Measurements from ENCODE around the gene SRPX. TPM values are rescaled to one million over a fixed set of nuclear protein-coding genes. Genes with fewer than 3 reads are reported as not detected.

Gene SRPX
- total RNA-seq, 1 experiment from 2014 or later = 2.2 TPM

- Mint-ChIP-seq H3K27me3 (ENCODE audit: insufficient read depth, unreplicated experiment) (peaks cover 3% of the 10 kb centered on the region), H3K9me3 (ENCODE audit: unreplicated experiment) (no peaks in the 10 kb centered on the region), H3K27ac (ENCODE audit: unreplicated experiment) (no peak overlapping the region), H3K4me1 (ENCODE audit: low read depth, unreplicated experiment) (no peaks in the 10 kb centered on the region), H3K36me3 (ENCODE audit: insufficient read depth, unreplicated experiment) (no peaks in the 10 kb centered on the region), H3K4me3 (ENCODE audit: unreplicated experiment) (no peak overlapping the region)
- Histone ChIP-seq H3K9me3 (no peaks in the 10 kb centered on the region), H3K36me3 (ENCODE audit: control insufficient read depth, insufficient read depth, low read length) (no peaks in the 10 kb centered on the region), H3K4me1 (no peaks in the 10 kb centered on the region), H3K4me3 (ENCODE audit: low read depth, low read length) (no peak overlapping the region), H3K27me3 (replicated peaks; ENCODE audit: control insufficient read depth, insufficient read depth, low read length) (no peaks in the 10 kb centered on the region)
- no peak for TF ChIP-seq CTCF (IDR thresholded peaks at IDR 0.05; ENCODE audit: insufficient read depth in 1 of 2, low read depth in 1 of 2, low read length in 1 of 2, severe bottlenecking in 1 of 2, unreplicated experiment in 1 of 2)
- no peak for DNase-seq
- ChIA-PET POLR2A (no interaction called here), CTCF (no interaction called here)
- BruUV-seq (replicated peaks) = no TSS peak
- intact Hi-C loops (cut with micrococcal nuclease; ENCODE audit: unreplicated experiment) = no loop called here
These were observed 6.6 kb downstream of the SRPX start for GRCh38 chrX:38214044-38214443.

DNA sequence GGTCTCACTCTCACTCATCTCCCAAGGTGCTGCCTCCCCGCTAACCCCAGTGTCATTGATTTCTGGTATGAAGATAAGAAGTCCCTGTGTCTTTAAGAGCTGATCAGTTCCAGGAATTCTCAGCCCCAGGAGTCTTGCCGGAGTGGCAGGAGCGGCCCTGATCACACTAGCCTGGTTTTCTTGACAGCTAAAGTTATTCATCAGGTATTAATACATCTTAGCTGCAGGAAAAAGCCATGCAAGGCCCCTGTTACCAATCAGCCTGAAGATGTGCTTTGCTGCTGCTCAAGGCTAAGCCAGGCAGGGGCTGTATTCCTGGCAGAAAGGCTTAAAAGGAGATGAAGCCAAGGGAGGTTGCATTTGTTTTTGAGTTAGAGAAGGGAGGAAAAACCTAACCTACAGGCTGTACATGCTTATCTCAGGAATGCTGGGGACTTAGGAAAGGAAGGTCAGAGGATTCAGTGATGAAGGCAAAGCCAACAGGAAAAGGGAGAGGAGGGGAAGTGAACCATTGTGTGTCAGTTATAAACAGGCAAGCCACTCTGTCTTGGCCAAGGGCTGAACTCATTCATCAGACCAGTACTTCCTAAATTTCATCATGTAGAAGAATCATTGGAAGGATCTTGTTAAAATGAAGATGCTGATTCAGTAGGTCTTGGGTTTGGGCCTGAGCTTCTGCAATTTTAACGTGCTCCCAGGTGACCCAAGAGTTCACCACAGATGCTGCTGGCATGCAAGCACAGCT is 8.6 kb downstream of the SRPX start:
- H3K4me3 Mint-ChIP-seq (ENCODE audit: unreplicated experiment) = no peak overlapping the region
- Histone ChIP-seq H3K4me3 (ENCODE audit: low read depth, low read length) (no peak overlapping the region), H3K9me3 (no peaks in the 10 kb centered on the region), H3K27me3 (replicated peaks; ENCODE audit: control insufficient read depth, insufficient read depth, low read length) (no peaks in the 10 kb centered on the region), H3K36me3 (ENCODE audit: control insufficient read depth, insufficient read depth, low read length) (no peaks in the 10 kb centered on the region), H3K4me1 (no peaks in the 10 kb centered on the region)
- DNase-seq = no peak
- TF ChIP-seq CTCF (IDR thresholded peaks at IDR 0.05; ENCODE audit: insufficient read depth in 1 of 2, low read depth in 1 of 2, low read length in 1 of 2, severe bottlenecking in 1 of 2, unreplicated experiment in 1 of 2) = no peak
- ChIA-PET CTCF (no interaction called here), POLR2A (no interaction called here)
- H3K9me3 Mint-ChIP-seq (ENCODE audit: unreplicated experiment) = no peaks in the 10 kb centered on the region
- H3K36me3 Mint-ChIP-seq (ENCODE audit: insufficient read depth, unreplicated experiment) = no peaks in the 10 kb centered on the region
- no peaks in the 10 kb centered on the region for H3K27me3 Mint-ChIP-seq (ENCODE audit: insufficient read depth, unreplicated experiment)
- no peak overlapping the region for H3K27ac Mint-ChIP-seq (ENCODE audit: unreplicated experiment)
- no peaks in the 10 kb centered on the region for H3K4me1 Mint-ChIP-seq (ENCODE audit: low read depth, unreplicated experiment)
- BruUV-seq (replicated peaks) = no TSS peak
- intact Hi-C loops (cut with micrococcal nuclease; ENCODE audit: unreplicated experiment) = no loop called here

- Mint-ChIP-seq H3K36me3 (ENCODE audit: insufficient read depth, unreplicated experiment) (no peaks in the 10 kb centered on the region), H3K4me3 (ENCODE audit: unreplicated experiment) (no peak overlapping the region), H3K27me3 (ENCODE audit: insufficient read depth, unreplicated experiment) (no peaks in the 10 kb centered on the region), H3K9me3 (ENCODE audit: unreplicated experiment) (no peaks in the 10 kb centered on the region), H3K27ac (ENCODE audit: unreplicated experiment) (no peak overlapping the region), H3K4me1 (ENCODE audit: low read depth, unreplicated experiment) (no peaks in the 10 kb centered on the region)
- no peaks in the 10 kb centered on the region for H3K9me3 ChIP-seq
- BruUV-seq (replicated peaks) = no TSS peak
- no peak for DNase-seq
- POLR2A ChIA-PET = no interaction called here
- no peak for TF ChIP-seq CTCF (IDR thresholded peaks at IDR 0.05; ENCODE audit: insufficient read depth in 1 of 2, low read depth in 1 of 2, low read length in 1 of 2, severe bottlenecking in 1 of 2, unreplicated experiment in 1 of 2)
- no peaks in the 10 kb centered on the region for H3K27me3 ChIP-seq (replicated peaks; ENCODE audit: control insufficient read depth, insufficient read depth, low read length)
- CTCF ChIA-PET = interaction anchor here (0.5 to 1.4 kb wide), 4 partner anchors 54 to 87 kb away, joined by 3 read pairs; no protein-coding TSS in a partner anchor
- H3K36me3 ChIP-seq (ENCODE audit: control insufficient read depth, insufficient read depth, low read length) = no peaks in the 10 kb centered on the region
- no peaks in the 10 kb centered on the region for H3K4me1 ChIP-seq
- H3K4me3 ChIP-seq (ENCODE audit: low read depth, low read length) = no peak overlapping the region
- intact Hi-C loops (cut with micrococcal nuclease; ENCODE audit: unreplicated experiment) = no loop called here
These were observed 14.1 kb downstream of the SRPX start for GRCh38 chrX:38206542-38206941.
